MV-4-11 (cell line): ENCODE results near the gene GFRA3.
A peak's percentile ranks its signal among the peaks of the same experiment; 100 is the strongest.
"Not testable (repeated sequence)": the region's sequence is repeated elsewhere in the genome, so short reads cannot be mapped to it uniquely, and the experiment has no call there.

Experiments
- DNase-seq: peaks from one replicate; lab custom pipeline; 2025; lab: John Stamatoyannopoulos, UW

The GFRA3 gene, protein sequence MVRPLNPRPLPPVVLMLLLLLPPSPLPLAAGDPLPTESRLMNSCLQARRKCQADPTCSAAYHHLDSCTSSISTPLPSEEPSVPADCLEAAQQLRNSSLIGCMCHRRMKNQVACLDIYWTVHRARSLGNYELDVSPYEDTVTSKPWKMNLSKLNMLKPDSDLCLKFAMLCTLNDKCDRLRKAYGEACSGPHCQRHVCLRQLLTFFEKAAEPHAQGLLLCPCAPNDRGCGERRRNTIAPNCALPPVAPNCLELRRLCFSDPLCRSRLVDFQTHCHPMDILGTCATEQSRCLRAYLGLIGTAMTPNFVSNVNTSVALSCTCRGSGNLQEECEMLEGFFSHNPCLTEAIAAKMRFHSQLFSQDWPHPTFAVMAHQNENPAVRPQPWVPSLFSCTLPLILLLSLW

DNA sequence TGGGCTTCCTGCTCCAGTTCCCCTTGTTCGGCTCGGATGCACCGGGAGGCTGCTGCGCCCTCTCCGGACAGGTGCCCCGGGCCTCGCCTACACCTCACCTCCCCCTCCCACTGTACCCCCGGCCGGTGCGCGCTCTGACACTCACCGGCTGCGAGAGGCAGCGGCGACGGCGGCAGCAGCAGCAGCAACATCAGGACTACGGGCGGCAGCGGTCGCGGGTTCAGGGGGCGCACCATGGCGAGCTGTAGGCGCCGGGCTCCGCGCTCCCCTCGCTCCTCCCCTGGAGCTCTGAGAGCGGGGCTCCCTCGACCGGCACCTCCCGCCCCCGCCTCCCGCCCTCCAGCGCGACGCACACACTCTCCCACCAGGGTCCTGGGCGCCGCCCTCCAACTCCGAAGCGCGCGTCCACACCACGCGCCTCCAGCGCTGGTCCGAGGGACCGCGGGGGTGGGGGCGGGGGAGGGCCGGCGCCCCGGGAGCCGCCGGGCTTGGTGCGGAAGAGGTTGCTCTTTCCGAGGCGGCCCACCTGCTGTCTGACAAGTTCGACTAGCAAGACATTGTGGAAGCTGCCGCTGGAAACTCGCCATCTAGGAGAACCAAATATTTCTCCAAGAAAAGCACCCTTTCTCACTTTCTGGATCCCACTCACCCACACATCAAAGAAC, at the start of gene GFRA3:
Gene GFRA3 (minus strand): TSS at position 433 of the 665 bp plus-strand sequence. CDS start 197 bp downstream, at position 236.
- no peak for DNase-seq

DNA sequence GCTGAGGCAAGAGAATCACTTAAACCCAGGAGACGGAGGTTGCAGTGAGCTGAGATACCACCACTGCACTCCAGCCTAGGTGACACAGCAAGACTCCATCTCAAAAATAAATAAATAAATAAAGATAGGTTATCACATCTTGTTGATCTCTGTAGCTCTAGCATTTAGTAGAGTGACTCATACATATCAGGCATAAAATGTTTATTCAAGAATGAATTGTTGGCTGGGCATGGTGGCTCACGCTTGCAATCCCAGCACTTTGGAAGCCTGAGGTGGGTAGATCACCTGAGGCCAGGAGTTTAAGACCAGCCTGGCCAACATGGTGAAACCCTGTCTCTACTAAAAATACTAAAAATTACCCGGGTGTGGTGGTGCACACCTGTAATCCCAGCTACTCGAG, 43.8 kb upstream of the GFRA3 start:
- DNase-seq, result not testable (repeated sequence)

DNA sequence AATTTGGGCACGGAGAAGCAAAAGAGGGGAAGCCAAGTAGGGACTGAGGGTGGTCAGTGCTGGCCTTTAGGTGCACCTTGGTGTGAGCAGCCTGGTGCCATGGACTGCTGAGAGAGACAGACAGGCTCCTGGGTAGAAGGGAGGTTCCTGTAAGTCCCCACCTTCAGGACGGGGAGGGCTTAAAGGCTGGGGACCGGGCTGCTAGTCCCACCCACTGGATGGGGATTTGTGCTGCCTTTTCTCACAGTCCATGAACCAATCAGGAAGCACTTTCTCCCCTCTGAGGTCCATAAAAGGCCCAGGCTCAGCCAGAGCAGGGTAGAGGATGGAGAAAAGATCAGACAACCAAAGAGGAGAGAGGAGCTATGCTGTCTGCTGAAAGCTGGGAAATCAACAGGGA, 41.9 kb upstream of the GFRA3 start:
- no peak for DNase-seq

DNA sequence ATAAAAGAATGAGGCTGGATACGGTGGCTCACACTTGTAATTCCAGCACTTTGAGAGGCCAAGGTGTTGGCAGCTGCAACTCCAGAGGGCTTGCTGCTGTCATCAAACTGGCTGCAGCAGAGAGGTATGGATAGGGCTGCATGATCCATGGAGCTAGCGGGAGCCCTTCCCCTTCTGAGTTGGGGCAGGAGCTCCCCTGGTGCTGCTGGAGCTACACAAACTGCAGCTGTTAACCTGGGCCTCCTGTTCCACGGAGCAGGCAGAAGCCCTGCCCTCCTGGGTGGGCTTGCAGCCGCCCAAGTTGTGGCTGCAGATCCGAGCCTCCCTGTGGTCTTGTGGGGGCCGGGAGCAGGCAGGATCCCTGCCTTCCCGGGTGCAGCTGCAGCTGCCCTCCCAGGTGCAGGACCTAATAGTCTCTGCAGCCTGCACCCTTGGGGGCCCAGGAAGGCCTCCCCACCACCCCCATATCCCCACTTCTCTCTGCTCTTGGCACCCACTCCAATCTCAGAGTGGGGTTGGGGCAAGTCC, 41.4 kb upstream of the GFRA3 start:
- no peak for DNase-seq

DNA sequence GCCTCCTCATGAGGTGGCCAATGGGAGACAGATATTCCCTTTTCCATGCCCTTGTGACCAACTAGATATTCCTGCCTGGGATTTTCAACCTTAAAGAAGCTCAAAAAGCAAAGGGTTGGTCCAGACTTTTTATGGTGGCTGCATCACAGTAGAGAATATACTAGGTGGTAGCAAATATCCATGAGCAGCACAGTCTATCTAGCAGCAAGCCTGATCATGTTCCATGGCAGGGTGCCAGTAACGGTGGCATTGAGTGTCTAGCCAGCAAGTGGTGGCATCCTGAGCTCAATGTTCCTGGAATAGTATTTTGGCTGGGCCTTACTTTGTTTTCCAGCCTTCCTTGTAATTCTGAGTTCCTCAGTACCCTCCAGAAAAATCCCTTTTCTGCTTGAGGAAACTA, 31.4 kb upstream of the GFRA3 start:
- DNase-seq, result no peak

DNA sequence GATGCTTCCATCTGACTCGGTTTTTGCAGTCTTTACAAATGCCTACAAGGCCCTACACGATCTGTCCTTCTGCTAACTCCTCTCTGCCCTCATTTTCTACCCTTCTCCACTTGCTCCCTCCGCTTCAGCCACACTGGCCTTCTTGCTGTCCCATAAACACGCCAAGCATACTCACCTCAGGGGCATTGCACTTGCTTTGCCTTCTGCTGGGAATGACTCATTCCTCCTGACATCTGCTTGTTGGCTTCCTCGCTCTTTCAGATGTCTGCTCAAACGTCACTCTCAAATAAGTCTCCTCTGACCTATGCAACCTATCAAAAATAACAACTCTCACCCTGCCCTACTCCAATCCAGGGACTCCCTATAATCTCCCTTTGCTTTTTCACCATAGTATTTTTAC, 29.0 kb upstream of the GFRA3 start:
- DNase-seq, result no peak

DNA sequence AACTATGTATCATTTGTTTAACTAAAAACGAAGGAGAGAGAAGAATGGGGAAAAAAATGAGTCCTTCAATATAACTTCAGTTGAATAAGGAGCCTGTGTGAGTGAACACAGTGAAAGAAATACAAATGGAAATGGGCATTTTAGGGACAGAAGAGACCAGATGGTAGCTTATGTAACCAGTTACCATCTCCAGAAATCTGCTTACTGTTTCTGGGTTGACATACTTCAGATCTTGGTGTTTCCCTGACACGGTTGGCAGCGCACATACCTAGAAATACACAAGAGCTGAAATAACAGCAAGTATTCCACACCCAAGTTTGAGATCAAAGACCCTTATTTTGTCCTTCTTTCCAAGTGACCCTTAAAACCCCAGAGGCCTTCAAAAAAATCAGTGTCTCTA, 14.9 kb upstream of the GFRA3 start:
- no peak for DNase-seq

DNA sequence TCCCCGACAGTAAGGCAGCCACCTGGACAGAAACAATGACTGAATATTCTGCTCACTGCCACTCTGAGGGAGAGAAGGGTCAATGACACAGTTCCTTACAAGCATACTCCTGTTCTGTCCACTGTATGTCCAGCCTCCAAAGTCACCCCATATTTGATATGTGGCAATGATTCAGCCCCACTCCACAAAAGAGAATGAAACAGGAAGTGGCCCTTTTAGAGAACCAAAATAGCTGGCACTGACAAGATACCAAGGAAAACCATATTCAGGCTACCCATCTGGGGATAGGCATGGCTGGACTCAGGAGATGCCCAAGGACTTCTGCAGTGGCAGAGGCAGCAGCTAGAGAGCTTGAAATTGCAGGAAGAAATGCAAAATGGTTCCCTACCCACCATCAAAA, 12.8 kb upstream of the GFRA3 start:
- peak; percentile 70 for DNase-seq

DNA sequence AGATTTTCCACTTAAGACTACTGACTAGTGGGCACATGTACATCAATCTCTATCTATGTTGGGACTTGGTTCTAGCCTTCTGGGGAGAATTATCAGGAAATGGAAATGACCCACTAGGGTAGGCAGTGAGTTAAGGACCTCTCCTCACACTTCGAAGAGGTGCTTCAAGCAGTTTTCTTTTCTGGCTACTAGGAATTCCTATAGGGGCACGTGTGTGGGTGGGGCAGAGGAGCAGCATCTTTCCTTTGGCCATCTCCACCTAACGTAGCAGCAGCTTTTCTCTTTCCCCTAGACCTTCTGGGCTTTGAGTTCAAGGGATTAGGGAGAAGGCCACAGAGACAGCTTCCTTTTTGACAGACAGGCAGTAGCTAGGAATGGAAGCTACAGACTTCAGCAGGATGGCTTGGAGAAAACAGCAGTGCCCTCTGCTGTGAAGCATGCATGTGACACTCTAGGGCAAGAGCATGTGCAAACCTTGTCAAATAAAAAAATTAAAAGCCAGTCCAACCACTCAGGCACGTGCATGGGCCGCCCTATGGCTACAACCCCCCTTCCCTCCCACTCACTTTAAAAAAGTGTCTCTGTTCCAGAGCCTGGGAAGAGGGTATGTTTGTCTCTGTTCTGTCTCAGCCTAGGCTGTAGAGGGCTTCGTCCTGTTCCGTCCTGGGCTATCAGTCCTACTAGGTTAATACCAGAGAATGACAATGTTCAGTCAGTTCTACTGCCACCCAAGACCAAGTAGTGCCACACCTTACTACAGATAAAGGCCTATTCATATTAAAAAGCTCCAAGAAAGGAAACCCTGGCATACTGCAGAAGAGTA, 8.7 kb upstream of the GFRA3 start:
- DNase-seq, result peak; percentile 79

DNA sequence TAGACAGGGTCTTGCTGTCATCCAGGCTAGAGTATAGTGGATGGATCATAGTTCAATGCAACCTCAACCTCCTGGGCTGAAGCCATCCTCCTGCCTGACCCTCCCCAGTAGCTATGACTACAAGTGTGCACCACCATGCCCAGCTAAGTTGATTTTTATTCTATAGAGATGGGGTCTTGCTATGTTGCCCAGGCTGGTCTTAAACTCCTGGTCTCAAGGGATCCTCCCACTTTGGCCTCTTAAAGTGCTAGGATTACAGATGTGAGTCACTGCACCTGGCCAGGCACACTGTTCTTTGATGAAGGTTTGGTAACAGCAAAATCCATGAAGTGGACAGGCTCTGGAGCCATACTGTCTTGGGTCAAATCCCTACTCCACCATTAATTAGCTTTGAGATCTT, 6.5 kb upstream of the GFRA3 start:
- DNase-seq, result no peak

DNA sequence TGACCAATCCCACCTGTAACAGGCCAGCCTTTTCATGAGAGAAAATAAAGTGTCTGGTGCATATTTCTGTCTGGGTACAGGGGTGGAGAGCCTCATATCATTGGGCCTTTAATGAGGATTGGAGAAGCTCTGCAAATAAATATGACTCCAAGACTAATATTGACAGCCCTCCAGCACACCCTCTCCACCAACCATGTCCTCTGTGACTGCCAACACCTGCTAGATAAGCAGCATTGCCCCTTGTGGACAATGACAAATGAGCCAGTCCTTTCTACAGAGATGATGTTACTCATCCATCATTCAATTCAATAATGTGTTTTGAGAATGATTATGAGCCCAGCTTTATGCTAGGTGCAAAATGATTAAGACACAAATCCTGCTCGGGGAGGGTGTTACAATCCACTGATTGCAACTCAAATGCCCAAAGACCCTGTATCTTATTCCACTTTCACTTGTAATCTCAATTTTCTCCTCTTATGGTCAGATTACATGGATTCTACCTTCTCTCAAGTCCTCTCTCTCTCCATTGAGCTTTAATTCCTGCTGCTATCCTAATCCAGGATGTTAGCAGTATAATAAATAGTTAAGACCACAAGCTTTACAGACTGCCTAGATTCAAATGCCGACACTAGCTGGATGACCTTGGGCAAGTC, 2.1 kb upstream of the GFRA3 start:
- DNase-seq, result no peak

DNA sequence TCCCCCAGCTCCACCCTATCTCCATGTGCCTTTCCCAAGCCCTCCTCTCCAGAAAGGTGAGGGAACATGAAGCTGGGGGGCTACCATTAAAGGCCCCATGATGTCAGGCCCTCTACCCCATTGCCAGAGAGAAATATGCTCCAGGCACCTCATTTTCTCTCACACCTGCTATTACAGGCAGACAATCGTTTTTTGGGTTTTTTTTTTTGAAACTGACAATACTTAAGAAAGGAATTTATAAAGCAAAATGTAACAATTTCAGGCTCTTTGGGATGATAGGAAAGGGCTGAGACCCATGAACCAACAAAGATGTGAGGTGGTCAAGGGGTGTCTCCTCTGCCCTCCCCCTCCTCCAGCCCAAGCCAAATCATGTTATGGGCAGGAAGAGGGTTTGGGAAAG, 1.5 kb upstream of the GFRA3 start:
- no peak for DNase-seq

DNA sequence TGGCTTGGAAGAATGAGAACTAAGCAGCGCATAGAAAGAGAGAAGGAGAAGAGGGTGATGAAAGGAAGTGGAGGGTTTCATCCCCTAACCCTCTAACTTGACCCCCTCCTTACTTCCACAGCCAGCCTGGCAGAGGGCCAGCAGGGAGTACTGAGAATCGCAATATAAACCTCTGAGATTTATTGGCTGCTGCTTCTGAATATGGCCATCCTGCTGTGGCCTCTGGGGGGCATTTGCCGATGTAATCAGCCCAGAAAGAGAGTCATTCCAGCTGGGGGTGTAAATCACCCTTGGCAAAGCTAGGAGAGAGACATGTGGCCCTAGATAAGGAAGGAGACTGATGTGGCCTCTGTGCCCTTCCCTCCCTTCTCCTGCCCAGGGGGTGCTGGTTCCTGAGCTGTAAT, 960 bp upstream of the GFRA3 start:
- peak; percentile 4 for DNase-seq

DNA sequence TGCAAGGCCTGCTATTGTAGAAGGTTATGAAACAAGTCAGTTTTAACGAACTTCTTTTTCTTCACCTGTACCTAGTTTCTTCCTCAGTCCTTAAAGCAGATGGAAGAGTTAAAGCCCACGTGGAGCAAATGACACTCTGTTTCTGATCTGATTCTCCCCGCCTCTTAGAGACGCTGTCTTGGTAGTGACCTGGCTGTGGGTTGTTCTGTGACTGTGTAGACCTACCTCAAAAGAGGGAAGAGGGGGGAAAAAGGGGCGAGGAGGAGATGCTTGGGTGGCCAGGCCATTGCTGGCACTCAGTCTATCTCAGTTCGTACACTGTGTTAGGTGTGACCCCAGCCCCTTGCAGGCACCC, 610 bp downstream of the GFRA3 start:
- no peak for DNase-seq

DNA sequence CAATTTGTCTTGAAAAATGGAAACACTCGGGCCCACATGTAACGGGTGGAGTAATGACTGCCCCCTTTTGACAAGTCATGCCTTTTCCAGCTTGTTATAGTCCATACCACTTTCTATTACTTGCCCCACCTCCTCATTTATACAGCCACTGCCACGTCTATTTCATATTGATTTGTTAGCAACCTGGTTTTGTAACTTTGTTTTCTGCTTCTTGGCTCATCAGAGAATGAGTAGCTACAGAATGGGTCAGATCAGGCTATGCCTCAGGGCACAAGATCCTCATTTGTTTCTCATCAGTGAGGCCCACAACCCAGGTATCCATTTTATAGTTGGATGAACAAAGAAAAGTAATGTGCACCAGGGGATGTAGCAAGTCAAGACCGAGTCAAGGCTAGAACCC, 1.7 kb downstream of the GFRA3 start:
- no peak for DNase-seq

DNA sequence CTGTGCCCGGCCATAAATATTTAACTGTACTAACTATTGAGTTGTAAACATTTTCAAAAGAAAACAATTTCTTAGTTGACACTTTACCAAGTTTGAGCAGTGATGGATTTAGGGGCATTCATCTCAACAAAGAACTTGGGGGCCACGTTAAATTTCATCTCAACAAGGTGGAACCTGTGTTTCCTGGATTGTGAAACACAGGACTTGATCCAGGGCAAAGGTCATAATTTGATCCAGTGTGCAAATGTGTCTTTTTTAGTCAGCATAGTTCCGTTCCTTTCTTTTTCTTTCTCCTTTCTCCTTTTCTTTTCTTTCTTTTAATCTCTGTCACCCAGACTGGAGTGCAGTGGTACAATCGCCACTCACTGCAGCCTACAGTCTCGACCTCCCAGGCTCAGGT, 3.1 kb downstream of the GFRA3 start:
- no peak for DNase-seq

DNA sequence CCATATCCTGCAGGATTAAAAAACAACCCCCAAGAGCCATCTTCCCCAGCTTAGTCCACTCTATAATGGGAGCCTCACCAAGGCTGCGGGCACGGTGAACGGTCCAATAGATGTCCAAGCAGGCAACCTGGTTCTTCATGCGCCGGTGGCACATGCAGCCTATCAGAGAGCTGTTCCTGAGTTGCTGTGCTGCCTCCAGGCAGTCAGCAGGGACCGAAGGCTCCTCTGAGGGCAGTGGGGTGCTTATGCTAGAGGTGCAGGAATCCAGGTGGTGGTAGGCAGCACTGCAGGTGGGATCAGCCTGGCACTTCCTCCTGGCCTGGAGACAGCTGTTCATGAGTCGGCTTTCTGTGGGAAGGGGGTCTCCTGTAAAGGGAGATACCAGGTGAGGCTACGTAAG, 10.2 kb downstream of the GFRA3 start:
- DNase-seq, result no peak

DNA sequence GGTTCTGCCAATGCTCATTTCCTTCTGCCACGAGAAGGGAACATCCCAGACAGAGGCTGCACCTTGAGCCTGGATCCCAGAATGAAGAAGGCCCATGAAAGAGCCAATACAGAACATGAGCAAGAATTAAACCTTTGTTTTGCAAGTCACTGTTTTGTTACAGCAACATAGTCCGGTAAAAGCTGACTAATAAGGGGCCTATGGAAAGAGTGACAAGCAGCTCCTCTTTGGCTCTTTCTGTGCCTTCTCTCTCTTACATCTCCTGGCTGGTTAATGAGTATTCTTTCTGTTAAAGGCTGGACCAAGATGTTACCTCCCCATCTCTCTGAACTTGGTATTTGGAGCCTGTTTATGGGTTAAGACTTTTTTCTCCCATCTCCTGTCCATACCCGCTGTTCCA, 10.8 kb downstream of the GFRA3 start:
- no peak for DNase-seq

DNA sequence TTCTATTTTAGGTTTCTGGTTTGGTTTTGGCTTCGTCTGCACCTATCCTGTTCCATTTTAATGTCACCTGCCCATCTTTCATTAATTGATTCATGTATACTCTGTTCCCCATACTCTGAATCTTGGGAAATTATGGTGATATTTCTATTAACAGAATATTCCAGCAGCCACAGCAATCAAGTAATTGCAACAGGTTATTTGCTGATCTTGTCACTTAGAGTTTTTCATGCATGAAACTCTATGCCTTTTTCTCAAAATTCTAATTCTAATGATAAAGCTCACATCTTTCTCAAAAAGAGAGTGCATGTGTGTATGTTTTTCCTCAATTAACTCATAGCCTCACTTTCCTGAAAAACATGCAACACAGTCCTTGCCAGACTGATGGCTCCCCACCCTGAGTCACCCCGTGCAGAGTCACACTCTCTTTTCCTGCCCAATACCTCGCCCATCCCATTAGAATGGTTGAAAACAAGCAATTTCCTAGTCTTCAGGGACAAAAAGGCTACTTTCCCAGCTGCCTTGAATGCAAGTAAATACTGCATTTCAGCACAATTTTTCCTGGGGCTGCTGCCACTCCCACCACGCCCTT, 15.6 kb downstream of the GFRA3 start:
- no peak for DNase-seq

DNA sequence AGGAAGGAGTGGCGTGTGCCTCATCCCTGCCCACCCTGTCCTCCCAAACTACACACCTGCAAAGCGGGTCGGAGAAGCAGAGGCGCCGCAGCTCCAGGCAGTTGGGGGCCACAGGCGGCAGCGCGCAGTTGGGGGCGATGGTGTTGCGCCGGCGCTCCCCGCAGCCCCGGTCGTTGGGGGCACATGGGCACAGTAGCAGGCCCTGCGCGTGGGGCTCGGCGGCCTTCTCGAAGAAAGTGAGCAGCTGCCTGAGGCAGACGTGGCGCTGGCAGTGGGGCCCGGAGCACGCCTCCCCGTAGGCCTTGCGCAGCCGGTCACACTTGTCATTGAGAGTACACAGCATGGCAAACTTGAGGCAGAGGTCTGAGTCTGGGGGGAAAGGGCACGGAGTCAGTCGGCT, 16.8 kb downstream of the GFRA3 start:
- no peak for DNase-seq

DNA sequence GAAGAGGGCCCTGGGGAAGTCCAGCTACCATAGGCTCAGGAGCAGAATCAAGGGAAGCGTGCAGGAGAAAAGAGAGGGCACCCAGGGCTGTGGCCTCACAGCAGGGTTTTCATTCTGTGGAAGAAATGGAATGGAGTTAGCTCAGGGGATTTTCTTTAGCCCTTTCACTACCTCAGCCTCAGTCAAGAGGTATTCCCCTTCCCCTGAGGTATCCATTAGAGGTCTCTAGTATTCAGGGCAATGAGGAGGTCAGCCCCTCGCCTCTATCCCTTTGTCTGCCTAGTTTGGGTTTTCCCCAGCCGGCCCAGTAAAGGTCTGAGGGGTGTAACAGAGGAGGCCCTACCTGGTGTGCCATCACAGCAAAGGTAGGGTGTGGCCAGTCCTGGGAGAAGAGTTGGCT, 21.5 kb downstream of the GFRA3 start:
- no peak for DNase-seq

DNA sequence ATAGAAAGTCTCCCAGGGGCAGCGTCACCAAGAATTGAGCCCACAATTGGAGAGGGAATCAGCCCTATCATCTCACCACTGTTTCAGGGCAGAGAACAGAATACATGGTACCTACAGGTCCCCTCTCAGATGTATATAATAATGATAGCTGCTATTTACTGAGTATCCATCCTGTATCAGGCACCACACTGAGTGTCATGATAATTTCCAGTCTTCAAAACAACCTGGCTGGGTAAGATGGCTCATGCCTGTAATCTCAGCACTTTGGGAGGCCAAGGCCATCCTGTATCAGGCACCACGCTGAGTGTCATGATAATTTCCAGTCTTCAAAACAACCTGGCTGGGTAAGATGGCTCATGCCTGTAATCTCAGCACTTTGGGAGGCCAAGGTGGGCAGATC, 26.6 kb downstream of the GFRA3 start:
- not testable (repeated sequence) for DNase-seq
